ENCODE results near the gene KCNH8. TPM values are rescaled to one million over a fixed set of nuclear protein-coding genes. Genes with fewer than 3 reads are reported as not detected.

The KCNH8 gene
- total RNA-seq, 3 donors from 2014 or later (not counting 1 experiment from before 2014, with no cell fraction given) = 0.10 TPM; not detected in 2

- intact Hi-C loops (cut with micrococcal nuclease) = no loop called here
- Histone ChIP-seq H3K4me1 (ENCODE audit: control insufficient read depth, insufficient read depth, low read length) (no peaks in the 10 kb centered on the region), H3K36me3 (ENCODE audit: control insufficient read depth, insufficient read depth, low read length) (no peaks in the 10 kb centered on the region), H3K9me3 (ENCODE audit: control insufficient read depth, insufficient read depth, low read length) (no peaks in the 10 kb centered on the region), H3K27ac (ENCODE audit: low read length) (no peak overlapping the region), H3K4me3 (ENCODE audit: low read length) (no peak overlapping the region), H3K27me3 (ENCODE audit: control insufficient read depth, insufficient read depth, low read length) (no peaks in the 10 kb centered on the region)
- Mint-ChIP-seq H3K36me3 (no peaks in the 10 kb centered on the region), H3K9me3 (peaks cover 0 to 7% of the 10 kb centered on the region in 2 donors), H3K4me3 (no peak overlapping the region), H3K4me1 (no peaks in the 10 kb centered on the region), H3K27me3 (ENCODE audit: low read depth in 2 of 2) (no peaks in the 10 kb centered on the region), H3K27ac (no peak overlapping the region)
- no peak for TF ChIP-seq CTCF (IDR thresholded peaks at IDR 0.05)
- no CpG with 5 or more reads among the region's 1 CpG for WGBS (ENCODE audit: insufficient coverage)
- ATAC-seq (no peak), DNase-seq (no peak)
Measured at GRCh38 chr3:19446687-19447086, 298.4 kb downstream of the KCNH8 start.

- no peak overlapping the region for H3K4me3 Mint-ChIP-seq
- no peak overlapping the region for H3K27ac ChIP-seq (ENCODE audit: low read length)
- WGBS (ENCODE audit: insufficient coverage) = 91% methylated on average over 3 of the region's 4 CpGs
- H3K27me3 Mint-ChIP-seq (ENCODE audit: low read depth in 2 of 2) = no peaks in the 10 kb centered on the region
- no peak overlapping the region for H3K27ac Mint-ChIP-seq
- H3K9me3 Mint-ChIP-seq = peaks cover 5 to 8% of the 10 kb centered on the region in 2 donors
- H3K4me1 Mint-ChIP-seq = no peaks in the 10 kb centered on the region
- intact Hi-C loops (cut with micrococcal nuclease) = no loop called here
- no peaks in the 10 kb centered on the region for H3K36me3 ChIP-seq (ENCODE audit: control insufficient read depth, insufficient read depth, low read length)
- no peak overlapping the region for H3K4me3 ChIP-seq (ENCODE audit: low read length)
- no peaks in the 10 kb centered on the region for H3K9me3 ChIP-seq (ENCODE audit: control insufficient read depth, insufficient read depth, low read length)
- H3K36me3 Mint-ChIP-seq = no peaks in the 10 kb centered on the region
- TF ChIP-seq CTCF (IDR thresholded peaks at IDR 0.05) = no peak
- DNase-seq = no peak
- H3K4me1 ChIP-seq (ENCODE audit: control insufficient read depth, insufficient read depth, low read length) = no peaks in the 10 kb centered on the region
- no peak for ATAC-seq
- no peaks in the 10 kb centered on the region for H3K27me3 ChIP-seq (ENCODE audit: control insufficient read depth, insufficient read depth, low read length)
Measured at GRCh38 chr3:19455546-19455945, 307.2 kb downstream of the KCNH8 start.

GRCh38 chr3:19456738-19457137 is 308.4 kb downstream of the KCNH8 start:
- Histone ChIP-seq H3K9me3 (ENCODE audit: control insufficient read depth, insufficient read depth, low read length) (no peaks in the 10 kb centered on the region), H3K4me3 (ENCODE audit: low read length) (no peak overlapping the region), H3K27ac (ENCODE audit: low read length) (no peak overlapping the region), H3K36me3 (ENCODE audit: control insufficient read depth, insufficient read depth, low read length) (no peaks in the 10 kb centered on the region), H3K4me1 (ENCODE audit: control insufficient read depth, insufficient read depth, low read length) (no peaks in the 10 kb centered on the region), H3K27me3 (ENCODE audit: control insufficient read depth, insufficient read depth, low read length) (no peaks in the 10 kb centered on the region)
- H3K27me3 Mint-ChIP-seq (ENCODE audit: low read depth in 2 of 2) = no peaks in the 10 kb centered on the region
- intact Hi-C loops (cut with micrococcal nuclease) = no loop called here
- no peak overlapping the region for H3K27ac Mint-ChIP-seq
- H3K36me3 Mint-ChIP-seq = no peaks in the 10 kb centered on the region
- WGBS (ENCODE audit: insufficient coverage) = 90% methylated on average over 3 of the region's 3 CpGs
- ATAC-seq = no peak
- H3K4me3 Mint-ChIP-seq = no peak overlapping the region
- H3K4me1 Mint-ChIP-seq = no peaks in the 10 kb centered on the region
- no peak for TF ChIP-seq CTCF (IDR thresholded peaks at IDR 0.05)
- peaks cover 7 to 8% of the 10 kb centered on the region in 2 donors for H3K9me3 Mint-ChIP-seq
- DNase-seq = no peak

GRCh38 chr3:19457449-19457848 is 309.1 kb downstream of the KCNH8 start:
- no peaks in the 10 kb centered on the region for H3K4me1 Mint-ChIP-seq
- TF ChIP-seq CTCF (IDR thresholded peaks at IDR 0.05) = no peak
- intact Hi-C loops (cut with micrococcal nuclease) = no loop called here
- 81% methylated on average over 3 of the region's 3 CpGs for WGBS (ENCODE audit: insufficient coverage)
- H3K36me3 Mint-ChIP-seq = no peaks in the 10 kb centered on the region
- no peak overlapping the region for H3K4me3 Mint-ChIP-seq
- DNase-seq (no peak), ATAC-seq (no peak)
- no peaks in the 10 kb centered on the region for H3K9me3 ChIP-seq (ENCODE audit: control insufficient read depth, insufficient read depth, low read length)
- no peaks in the 10 kb centered on the region for H3K4me1 ChIP-seq (ENCODE audit: control insufficient read depth, insufficient read depth, low read length)
- H3K27ac ChIP-seq (ENCODE audit: low read length) = no peak overlapping the region
- peaks cover 5 to 8% of the 10 kb centered on the region in 2 donors for H3K9me3 Mint-ChIP-seq
- no peaks in the 10 kb centered on the region for H3K27me3 ChIP-seq (ENCODE audit: control insufficient read depth, insufficient read depth, low read length)
- H3K4me3 ChIP-seq (ENCODE audit: low read length) = no peak overlapping the region
- H3K27ac Mint-ChIP-seq = no peak overlapping the region
- no peaks in the 10 kb centered on the region for H3K36me3 ChIP-seq (ENCODE audit: control insufficient read depth, insufficient read depth, low read length)
- no peaks in the 10 kb centered on the region for H3K27me3 Mint-ChIP-seq (ENCODE audit: low read depth in 2 of 2)

Data from natural killer cell (primary cell).